ENCODE data around the gene SOX5. TPM values are rescaled to one million over a fixed set of nuclear protein-coding genes. Genes with fewer than 3 reads are reported as not detected.

Gene SOX5
- total RNA-seq, 1 experiment from 2014 or later: not detected

DNA sequence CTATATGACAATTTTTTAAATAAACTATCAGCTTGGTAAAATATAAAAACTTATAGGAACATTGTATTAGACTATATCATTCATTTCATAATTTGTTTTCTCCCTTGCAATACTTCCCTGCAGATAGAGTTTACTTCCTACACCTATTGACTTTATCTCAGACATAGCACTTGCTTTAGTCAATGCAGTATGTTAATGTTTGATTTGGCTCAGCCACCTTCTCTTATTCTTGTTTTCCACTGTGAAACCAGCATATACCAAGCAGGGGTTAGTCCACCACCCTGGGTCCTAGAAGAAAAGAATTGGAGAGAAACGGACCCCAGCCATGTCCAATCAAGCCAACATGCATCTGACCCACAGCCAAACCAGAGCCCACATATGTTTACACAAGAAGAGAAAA lies 10.4 kb upstream of the SOX5 start:
- H3K36me3 Mint-ChIP-seq (ENCODE audit: insufficient read depth, unreplicated experiment): no peaks in the 10 kb centered on the region
- H3K27me3 Mint-ChIP-seq (ENCODE audit: unreplicated experiment): no peaks in the 10 kb centered on the region
- DNase-seq: no peak
- BruUV-seq (replicated peaks): no TSS peak
- no peak overlapping the region for H3K4me3 Mint-ChIP-seq (ENCODE audit: low read depth, unreplicated experiment)
- no peak overlapping the region for H3K27ac Mint-ChIP-seq (ENCODE audit: unreplicated experiment)
- TF ChIP-seq, protein P1, sequence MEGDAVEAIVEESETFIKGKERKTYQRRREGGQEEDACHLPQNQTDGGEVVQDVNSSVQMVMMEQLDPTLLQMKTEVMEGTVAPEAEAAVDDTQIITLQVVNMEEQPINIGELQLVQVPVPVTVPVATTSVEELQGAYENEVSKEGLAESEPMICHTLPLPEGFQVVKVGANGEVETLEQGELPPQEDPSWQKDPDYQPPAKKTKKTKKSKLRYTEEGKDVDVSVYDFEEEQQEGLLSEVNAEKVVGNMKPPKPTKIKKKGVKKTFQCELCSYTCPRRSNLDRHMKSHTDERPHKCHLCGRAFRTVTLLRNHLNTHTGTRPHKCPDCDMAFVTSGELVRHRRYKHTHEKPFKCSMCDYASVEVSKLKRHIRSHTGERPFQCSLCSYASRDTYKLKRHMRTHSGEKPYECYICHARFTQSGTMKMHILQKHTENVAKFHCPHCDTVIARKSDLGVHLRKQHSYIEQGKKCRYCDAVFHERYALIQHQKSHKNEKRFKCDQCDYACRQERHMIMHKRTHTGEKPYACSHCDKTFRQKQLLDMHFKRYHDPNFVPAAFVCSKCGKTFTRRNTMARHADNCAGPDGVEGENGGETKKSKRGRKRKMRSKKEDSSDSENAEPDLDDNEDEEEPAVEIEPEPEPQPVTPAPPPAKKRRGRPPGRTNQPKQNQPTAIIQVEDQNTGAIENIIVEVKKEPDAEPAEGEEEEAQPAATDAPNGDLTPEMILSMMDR (IDR thresholded peaks at IDR 0.05; ENCODE audit: unreplicated experiment): no peak
- intact Hi-C loops (cut with micrococcal nuclease; ENCODE audit: unreplicated experiment): no loop called here
- peaks cover 2% of the 10 kb centered on the region for H3K9me3 Mint-ChIP-seq (ENCODE audit: low read depth, unreplicated experiment)
- H3K4me1 Mint-ChIP-seq (ENCODE audit: low read depth, unreplicated experiment): no peaks in the 10 kb centered on the region
- CTCF ChIA-PET: no interaction called here

DNA sequence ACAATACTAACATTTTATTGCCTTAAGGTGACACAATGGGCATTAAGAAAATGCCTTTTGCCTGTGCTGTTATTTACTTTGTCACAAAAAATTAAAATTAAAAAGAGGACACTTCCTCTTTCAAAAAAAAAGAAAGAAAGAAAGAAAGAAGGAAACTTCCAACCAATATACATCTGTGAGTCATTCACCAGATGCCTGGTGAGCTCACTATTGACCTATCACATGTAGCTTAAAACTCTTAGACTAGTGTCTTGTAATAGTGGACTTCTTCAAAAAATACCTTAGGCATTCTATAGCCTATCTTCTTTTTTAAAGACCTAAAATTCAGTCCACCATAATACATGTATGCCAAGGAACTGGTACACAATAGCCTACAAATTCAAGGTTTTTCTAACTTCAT lies 4.9 kb upstream of the SOX5 start:
- H3K27me3 Mint-ChIP-seq (ENCODE audit: unreplicated experiment): no peaks in the 10 kb centered on the region
- H3K9me3 Mint-ChIP-seq (ENCODE audit: low read depth, unreplicated experiment): no peaks in the 10 kb centered on the region
- no peaks in the 10 kb centered on the region for H3K36me3 Mint-ChIP-seq (ENCODE audit: insufficient read depth, unreplicated experiment)
- DNase-seq: no peak
- no peak overlapping the region for H3K4me3 Mint-ChIP-seq (ENCODE audit: low read depth, unreplicated experiment)
- H3K27ac Mint-ChIP-seq (ENCODE audit: unreplicated experiment): no peak overlapping the region
- intact Hi-C loops (cut with micrococcal nuclease; ENCODE audit: unreplicated experiment): no loop called here
- no TSS peak for BruUV-seq (replicated peaks)
- H3K4me1 Mint-ChIP-seq (ENCODE audit: low read depth, unreplicated experiment): no peaks in the 10 kb centered on the region
- CTCF ChIA-PET: no interaction called here
- TF ChIP-seq, protein P1 (IDR thresholded peaks at IDR 0.05; ENCODE audit: unreplicated experiment): no peak

DNA sequence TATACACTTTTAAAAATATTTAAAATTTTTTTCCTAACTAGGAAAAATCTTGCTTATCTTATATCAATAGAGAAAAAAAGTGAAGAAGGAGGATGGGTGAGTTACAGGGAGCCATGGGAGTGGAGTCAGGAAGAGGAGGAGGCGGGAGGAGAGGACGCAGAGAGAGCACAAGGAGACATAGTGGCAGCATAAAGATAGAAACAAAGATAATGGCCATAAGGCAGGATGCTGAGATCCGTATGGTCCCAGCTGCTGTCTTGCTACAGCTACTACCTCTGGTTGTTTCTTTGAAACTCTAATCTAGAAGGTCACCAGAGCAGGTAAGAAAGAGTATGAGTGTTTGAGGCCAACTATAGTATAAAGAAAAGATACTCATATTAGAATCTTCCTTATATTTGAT lies 2.6 kb upstream of the SOX5 start:
- DNase-seq: no peak
- BruUV-seq (replicated peaks): no TSS peak
- TF ChIP-seq, protein P1 (IDR thresholded peaks at IDR 0.05; ENCODE audit: unreplicated experiment): no peak
- intact Hi-C loops (cut with micrococcal nuclease; ENCODE audit: unreplicated experiment): no loop called here
- no peaks in the 10 kb centered on the region for H3K27me3 Mint-ChIP-seq (ENCODE audit: unreplicated experiment)
- H3K4me3 Mint-ChIP-seq (ENCODE audit: low read depth, unreplicated experiment): no peak overlapping the region
- CTCF ChIA-PET: interaction anchor here (0.6 kb wide), 1 partner anchor 94 kb away, joined by 3 read pairs; no protein-coding TSS in a partner anchor
- H3K4me1 Mint-ChIP-seq (ENCODE audit: low read depth, unreplicated experiment): no peaks in the 10 kb centered on the region
- no peak overlapping the region for H3K27ac Mint-ChIP-seq (ENCODE audit: unreplicated experiment)
- H3K36me3 Mint-ChIP-seq (ENCODE audit: insufficient read depth, unreplicated experiment): no peaks in the 10 kb centered on the region
- H3K9me3 Mint-ChIP-seq (ENCODE audit: low read depth, unreplicated experiment): no peaks in the 10 kb centered on the region

DNA sequence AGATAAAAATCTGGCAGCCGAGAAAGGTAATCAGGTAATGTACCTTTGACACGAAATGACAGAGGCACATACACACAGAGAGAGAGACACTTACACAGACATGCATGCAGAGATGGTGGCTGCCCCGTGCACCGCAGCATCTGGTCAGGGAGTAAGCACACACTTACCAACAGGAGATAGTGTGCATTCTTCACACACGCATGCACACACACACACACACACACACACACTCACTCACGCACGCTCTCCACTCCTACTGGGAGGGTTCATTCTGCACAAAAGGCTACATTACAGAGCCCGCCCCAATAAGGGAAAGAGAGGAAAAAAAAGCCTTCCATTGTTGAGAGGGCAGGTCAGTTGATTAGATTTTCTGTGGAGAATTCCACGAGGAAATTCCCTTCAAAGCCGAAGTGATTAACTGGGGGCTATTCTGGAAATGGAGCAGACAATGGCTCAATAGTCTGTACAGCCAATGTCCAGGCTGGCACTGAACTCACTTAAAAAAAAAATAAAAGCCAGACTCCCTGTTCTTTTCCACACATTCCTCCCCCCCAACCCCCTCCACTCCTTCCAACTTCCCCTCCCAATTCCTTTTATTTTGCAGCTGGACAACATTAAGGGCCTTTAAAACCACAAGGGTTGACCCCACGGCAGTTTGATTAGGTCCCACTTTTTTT lies 1.4 kb upstream of the SOX5 start:
- Mint-ChIP-seq H3K9me3 (ENCODE audit: low read depth, unreplicated experiment) (no peaks in the 10 kb centered on the region), H3K4me1 (ENCODE audit: low read depth, unreplicated experiment) (no peaks in the 10 kb centered on the region), H3K27me3 (ENCODE audit: unreplicated experiment) (no peaks in the 10 kb centered on the region), H3K4me3 (ENCODE audit: low read depth, unreplicated experiment) (no peak overlapping the region), H3K27ac (ENCODE audit: unreplicated experiment) (no peak overlapping the region), H3K36me3 (ENCODE audit: insufficient read depth, unreplicated experiment) (no peaks in the 10 kb centered on the region)
- no TSS peak for BruUV-seq (replicated peaks)
- intact Hi-C loops (cut with micrococcal nuclease; ENCODE audit: unreplicated experiment): no loop called here
- TF ChIP-seq, protein P1 (IDR thresholded peaks at IDR 0.05; ENCODE audit: unreplicated experiment): no peak
- CTCF ChIA-PET: interaction anchor here (0.5 kb wide), 1 partner anchor 622 kb away, joined by 3 read pairs; no protein-coding TSS in a partner anchor
- DNase-seq: no peak
